Stimulated activated CD4-positive, alpha-beta T cell treated with anti-CD3 and anti-CD28 coated beads, TNF-alpha, amount 100 ng/mL, for 4 hours (primary cell): ENCODE measurements around the gene OSBPL10.

Source experiments
- DNase-seq, 3 experiments: peaks; one replicate each; pipeline ENCODE4 v3.0.0-alpha.2; 2020; ENCODE audit warnings: low read depth in 3 of 3

OSBPL10 gene

GRCh38 chr3:31988271-31988670 lies 7.2 kb upstream of the OSBPL10 start:
- no peak for DNase-seq

GRCh38 chr3:31985831-31986230 lies 4.8 kb upstream of the OSBPL10 start:
- DNase-seq: no peak

GRCh38 chr3:31984321-31984720 lies 3.3 kb upstream of the OSBPL10 start:
- DNase-seq: no peak

GRCh38 chr3:31980530-31981205 lies 394 bp downstream of the OSBPL10 start:
- DNase-seq: peak; percentile 17 to 32 (median 22)

- no peak for DNase-seq
Observed at GRCh38 chr3:31979001-31979697, 1.9 kb downstream of the OSBPL10 start.

GRCh38 chr3:31978553-31978952 lies 2.5 kb downstream of the OSBPL10 start:
- DNase-seq: no peak

GRCh38 chr3:31977736-31978135 lies 3.3 kb downstream of the OSBPL10 start:
- no peak for DNase-seq

- no peak for DNase-seq
Observed at GRCh38 chr3:31976302-31976701, 4.8 kb downstream of the OSBPL10 start.

GRCh38 chr3:31974964-31975363 lies 6.1 kb downstream of the OSBPL10 start:
- no peak for DNase-seq

GRCh38 chr3:31974471-31974870 lies 6.6 kb downstream of the OSBPL10 start:
- DNase-seq: no peak

GRCh38 chr3:31973837-31974236 lies 7.2 kb downstream of the OSBPL10 start:
- DNase-seq: no peak

- DNase-seq: no peak
Observed at GRCh38 chr3:31973081-31973480, 8.0 kb downstream of the OSBPL10 start.

GRCh38 chr3:31971607-31972006 lies 9.5 kb downstream of the OSBPL10 start:
- DNase-seq: no peak

- DNase-seq: no peak
Observed at GRCh38 chr3:31968927-31969418, 12.1 kb downstream of the OSBPL10 start.

- DNase-seq: no peak
Observed at GRCh38 chr3:31968369-31968926, 12.6 kb downstream of the OSBPL10 start.

- DNase-seq: no peak
Observed at GRCh38 chr3:31967592-31967991, 13.5 kb downstream of the OSBPL10 start.

GRCh38 chr3:31966978-31967591 lies 14.0 kb downstream of the OSBPL10 start:
- DNase-seq: no peak

GRCh38 chr3:31962801-31963205 lies 18.3 kb downstream of the OSBPL10 start:
- no peak for DNase-seq

- DNase-seq: no peak
Observed at GRCh38 chr3:31960793-31961431, 20.1 kb downstream of the OSBPL10 start.

- no peak for DNase-seq
Observed at GRCh38 chr3:31959951-31960792, 20.9 kb downstream of the OSBPL10 start.

- DNase-seq: no peak
Observed at GRCh38 chr3:31959251-31959650, 21.8 kb downstream of the OSBPL10 start.
